CD4-positive, alpha-beta T cell treated with Interleukin-15 for 4 hours (primary cell): ENCODE results near the gene CCDC196.

Experiments
- DNase-seq: peaks from one replicate; pipeline ENCODE4 v3.0.0-alpha.2; 2020; ENCODE audit warnings: low spot score

Gene CCDC196

GRCh38 chr14:66485910-66486421, at the start of gene CCDC196:
CCDC196 (plus strand) TSS chr14:66486371; CDS start chr14:66486503, 132 bp downstream.
- no peak for DNase-seq

GRCh38 chr14:66440801-66441200, 45.4 kb upstream of the CCDC196 start:
- DNase-seq, result no peak

GRCh38 chr14:66442953-66443571, 43.1 kb upstream of the CCDC196 start:
- DNase-seq, result no peak

- no peak for DNase-seq
These were observed 42.4 kb upstream of the CCDC196 start for GRCh38 chr14:66443785-66444184.

GRCh38 chr14:66444271-66444927, 41.8 kb upstream of the CCDC196 start:
- no peak for DNase-seq

GRCh38 chr14:66445936-66446335, 40.2 kb upstream of the CCDC196 start:
- no peak for DNase-seq

- DNase-seq, result no peak
These were observed 32.7 kb upstream of the CCDC196 start for GRCh38 chr14:66453469-66453868.

- no peak for DNase-seq
These were observed 26.6 kb upstream of the CCDC196 start for GRCh38 chr14:66459603-66460002.

GRCh38 chr14:66464261-66464660, 21.9 kb upstream of the CCDC196 start:
- DNase-seq, result no peak

GRCh38 chr14:66468778-66469367, 17.3 kb upstream of the CCDC196 start:
- no peak for DNase-seq

- DNase-seq, result no peak
These were observed 14.6 kb upstream of the CCDC196 start for GRCh38 chr14:66471584-66471983.

- no peak for DNase-seq
These were observed 13.9 kb upstream of the CCDC196 start for GRCh38 chr14:66472251-66472650.

- no peak for DNase-seq
These were observed 12.9 kb upstream of the CCDC196 start for GRCh38 chr14:66473223-66473622.

- no peak for DNase-seq
These were observed 9.2 kb upstream of the CCDC196 start for GRCh38 chr14:66476964-66477363.

- no peak for DNase-seq
These were observed 8.6 kb upstream of the CCDC196 start for GRCh38 chr14:66477567-66477966.

GRCh38 chr14:66482873-66483272, 3.3 kb upstream of the CCDC196 start:
- no peak for DNase-seq

- no peak for DNase-seq
These were observed 2.8 kb upstream of the CCDC196 start for GRCh38 chr14:66483322-66483721.

GRCh38 chr14:66485029-66485428, 1.1 kb upstream of the CCDC196 start:
- DNase-seq, result no peak

- no peak for DNase-seq
These were observed 993 bp downstream of the CCDC196 start for GRCh38 chr14:66487164-66487563.

GRCh38 chr14:66490143-66491111, 4.3 kb downstream of the CCDC196 start:
- no peak for DNase-seq

- no peak for DNase-seq
These were observed 7.6 kb downstream of the CCDC196 start for GRCh38 chr14:66493750-66494149.
